ENCODE measurements around the gene SF3A1.

DNA sequence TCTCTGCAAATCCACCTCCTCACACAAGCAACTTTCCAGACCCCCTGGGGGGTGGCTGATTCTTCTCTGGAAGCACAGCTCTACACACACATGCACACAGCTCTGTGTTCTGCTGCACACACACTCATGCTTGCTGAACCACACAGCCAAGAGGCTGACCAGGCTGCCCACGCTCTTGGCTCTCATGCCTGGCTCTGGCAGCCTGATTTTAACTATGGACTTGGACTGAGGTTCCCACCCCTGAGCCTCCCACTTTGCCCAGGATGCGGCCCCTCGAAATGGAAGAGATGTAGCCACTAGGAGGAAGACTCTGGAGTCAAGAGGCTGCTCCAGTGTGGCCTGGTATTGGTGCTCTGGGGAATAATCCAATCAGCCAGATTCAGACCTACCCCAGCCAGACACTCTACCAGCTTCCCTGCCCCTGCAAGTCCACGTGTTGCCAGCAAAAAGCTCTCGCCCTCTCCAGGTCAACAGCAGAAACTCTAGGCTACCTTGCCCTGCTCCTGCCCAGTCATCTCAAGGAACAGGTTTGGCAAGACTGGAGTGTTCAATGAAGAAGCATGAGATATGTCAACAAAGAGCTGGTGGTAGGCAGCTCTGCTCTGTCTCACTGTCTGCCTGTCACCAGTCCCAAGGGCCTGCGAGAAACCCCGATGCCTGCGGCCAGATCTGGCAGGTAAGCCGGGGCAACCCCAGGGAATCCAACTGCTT, 58.5 kb downstream of the SF3A1 start:
- no peak for TF ChIP-seq CTCF (IDR thresholded peaks at IDR 0.05; ENCODE audit: extremely low read depth in 1 of 2, insufficient read depth in 1 of 2, low read depth in 1 of 2, low read length in 2 of 2)
- TF ChIP-seq, protein P1, sequence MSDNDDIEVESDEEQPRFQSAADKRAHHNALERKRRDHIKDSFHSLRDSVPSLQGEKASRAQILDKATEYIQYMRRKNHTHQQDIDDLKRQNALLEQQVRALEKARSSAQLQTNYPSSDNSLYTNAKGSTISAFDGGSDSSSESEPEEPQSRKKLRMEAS (IDR thresholded peaks at IDR 0.05; ENCODE audit: insufficient read depth, insufficient read length), result no peak
